HepG2 (cell line): ENCODE measurements around the gene H2AZ2. TPM values are rescaled to one million over a fixed set of nuclear protein-coding genes. Genes with fewer than 3 reads are reported as not detected.

Experiments
- ARNTL ChIP-seq: sonication (generic); formaldehyde crosslinking; IDR thresholded peaks from 2 replicates; pipeline ENCODE4 v1.4.0; 2020; ENCODE audit warnings: mild to moderate bottlenecking, missing genetic modification reagents
- CBX1 ChIP-seq: IDR thresholded peaks from one replicate; pipeline ENCODE4 v1.6.1; 2016; ENCODE audit warnings: antibody characterized with exemption, low read depth
- DPF2 ChIP-seq: sonication (generic); formaldehyde crosslinking; IDR thresholded peaks from 2 replicates; pipeline ENCODE4 v1.4.0; 2020; ENCODE audit warnings: mild to moderate bottlenecking, low read depth, missing genetic modification reagents, borderline replicate concordance
- HNRNPLL ChIP-seq: fragments of 200-400 bp; formaldehyde crosslinking; IDR thresholded peaks from 2 replicates; pipeline ENCODE4 v1.6.1; 2017; ENCODE audit warnings: mild to moderate bottlenecking, low read depth, low read length; ENCODE audit not compliant: poor library complexity, severe bottlenecking
- HOXA3 ChIP-seq: sonication (generic); formaldehyde crosslinking; IDR thresholded peaks from 2 replicates; pipeline ENCODE4 v1.5.0; 2020; ENCODE audit warnings: missing genetic modification reagents
- ISX ChIP-seq: sonication (generic); formaldehyde crosslinking; conservative IDR thresholded peaks from 2 replicates; pipeline ENCODE4 v1.5.0; 2020; ENCODE audit warnings: missing genetic modification reagents
- MATR3 ChIP-seq: sonication (generic); formaldehyde crosslinking; IDR thresholded peaks from 2 replicates; pipeline ENCODE4 v1.4.0; 2020; ENCODE audit warnings: missing genetic modification reagents
- PATZ1 ChIP-seq: sonication (generic); formaldehyde crosslinking; IDR thresholded peaks from 2 replicates; pipeline ENCODE4 v1.4.0; 2020; ENCODE audit warnings: missing genetic modification reagents
- SETDB1 ChIP-seq: sonication (generic); formaldehyde crosslinking; IDR thresholded peaks from 2 replicates; pipeline ENCODE4 v1.5.1; 2020; ENCODE audit warnings: missing genetic modification reagents, mild to moderate bottlenecking, borderline replicate concordance
- SMAD9 ChIP-seq: sonication (generic); formaldehyde crosslinking; IDR thresholded peaks from 2 replicates; pipeline ENCODE4 v1.5.1; 2020; ENCODE audit warnings: mild to moderate bottlenecking, missing genetic modification reagents
- SMYD3 ChIP-seq: sonication (generic); formaldehyde crosslinking; IDR thresholded peaks from 2 replicates; pipeline ENCODE4 v1.8.1; 2023; ENCODE audit warnings: mild to moderate bottlenecking, missing genetic modification reagents
- SOX13 ChIP-seq, 3 experiments: fragments of 450-650 bp in 1 of 3; sonication (generic) in 1 of 3; formaldehyde crosslinking in 1 of 3; IDR thresholded peaks in 2 of 3; conservative IDR thresholded peaks in 1 of 3; 2 replicates each; pipeline versions ENCODE4 v1.5.0 to v1.6.1; 2016 to 2020; ENCODE audit warnings: antibody characterized with exemption in 1 of 3, mild to moderate bottlenecking in 1 of 3, missing compliant biosample characterization in 1 of 3, missing genetic modification reagents in 1 of 3, moderate library complexity in 1 of 3
- TCF12 ChIP-seq, 2 experiments: fragments of 450-650 bp in 1 of 2; sonication (generic) in 1 of 2; formaldehyde crosslinking in 1 of 2; IDR thresholded peaks; 2 replicates each; pipeline versions ENCODE4 v1.6.1 to v1.8.0; 2017 to 2022; ENCODE audit warnings: antibody characterized with exemption in 1 of 2, mild to moderate bottlenecking in 1 of 2, missing genetic modification reagents in 1 of 2, moderate library complexity in 1 of 2
- UBTF ChIP-seq: sonication (generic); formaldehyde crosslinking; IDR thresholded peaks from 2 replicates; pipeline ENCODE4 v1.4.0; 2020; ENCODE audit warnings: mild to moderate bottlenecking, missing genetic modification reagents
- ZBTB38 ChIP-seq: sonication (generic); formaldehyde crosslinking; IDR thresholded peaks from 2 replicates; pipeline ENCODE4 v1.5.1; 2020; ENCODE audit warnings: mild to moderate bottlenecking, missing genetic modification reagents
- ZNF256 ChIP-seq: sonication (generic); formaldehyde crosslinking; conservative IDR thresholded peaks from 2 replicates; pipeline ENCODE4 v1.4.0; 2020; ENCODE audit warnings: missing genetic modification reagents
- ZNF557 ChIP-seq: sonication (generic); formaldehyde crosslinking; IDR thresholded peaks from 2 replicates; pipeline ENCODE4 v1.4.0; 2020; ENCODE audit warnings: missing genetic modification reagents
- ZNF687 ChIP-seq: sonication (generic); formaldehyde crosslinking; IDR thresholded peaks from 2 replicates; pipeline ENCODE4 v1.5.1; 2020; ENCODE audit warnings: mild to moderate bottlenecking, missing genetic modification reagents, moderate library complexity
- ZNF816 ChIP-seq: sonication (generic); formaldehyde crosslinking; IDR thresholded peaks from 2 replicates; pipeline ENCODE4 v1.8.0; 2022; ENCODE audit warnings: missing genetic modification reagents, mild to moderate bottlenecking, borderline replicate concordance
- ZNF878 ChIP-seq: sonication (generic); formaldehyde crosslinking; IDR thresholded peaks from 2 replicates; pipeline ENCODE4 v1.8.1; 2023; ENCODE audit warnings: mild to moderate bottlenecking, missing genetic modification reagents, moderate library complexity
- ZSCAN29 ChIP-seq: sonication (generic); formaldehyde crosslinking; conservative IDR thresholded peaks from 2 replicates; pipeline ENCODE4 v1.4.0; 2020; ENCODE audit warnings: mild to moderate bottlenecking, missing genetic modification reagents
- polyA plus RNA-seq, 8 experiments: library from polyadenylated mRNA; depleted of rRNA in 3 of 8; stranded (reverse) in 7 of 8; unstranded in 1 of 8; fragments of >200 nt; fragmentation: Illumina TruSeq in 4 of 8; extraction: Trizol in 4 of 8; gene quantifications; 2 replicates each; pipeline versions ENCODE4 v1.2.1 to v1.2.3, GENCODE V29; 2011 to 2016; ENCODE audit warnings: low read depth in 4 of 8, missing spikeins in 1 of 8, mixed read lengths in 1 of 8; ENCODE audit not compliant: insufficient read depth in 1 of 8
- total RNA-seq, 5 experiments: library from RNA; depleted of rRNA; stranded (reverse); fragments of >200 nt; fragmentation: Illumina TruSeq; extraction: Trizol; gene quantifications; 2 replicates each; pipeline ENCODE4 v1.2.3, GENCODE V29; 2016; ENCODE audit warnings: low read depth in 1 of 5

Gene H2AZ2
- total and polyA plus RNA-seq, 2 of the 13 experiments (the other 11 are each of a cell fraction or from before 2014, with no cell fraction given) = 121 to 223 TPM

GRCh38 chr7:44884621-44885393 is 36.9 kb upstream of the H2AZ2 start (continued):
- TF ChIP-seq ISX (CRISPR knock-in tag) (peak; percentile 10; the same call in 1 of the 2 replicates), ZNF687 (CRISPR knock-in tag) (peak; percentile 24; the same call in 1 of the 2 replicates), ARNTL (CRISPR knock-in tag) (no peak), ZSCAN29 (no peak), SOX13 (IDR thresholded peaks at IDR 0.05) (no peak), SOX13 (CRISPR knock-in tag; conservative IDR thresholded peaks at IDR 0.05 in 1 of 2, IDR thresholded peaks at IDR 0.05 in 1 of 2) (no peak), ZNF557 (CRISPR knock-in tag) (no peak), PATZ1 (CRISPR knock-in tag) (no peak), SMYD3 (no peak), ZNF816 (CRISPR knock-in tag) (no peak), SMAD9 (no peak), ZBTB38 (no peak), CBX1 (no peak), ZNF878 (CRISPR knock-in tag) (no peak), HNRNPLL (peak; percentile 62), SETDB1 (CRISPR knock-in tag) (no peak), ZNF256 (no peak), UBTF (CRISPR knock-in tag) (peak; percentile 65; the same call in 1 of the 2 replicates), DPF2 (CRISPR knock-in tag) (no peak), MATR3 (CRISPR knock-in tag) (no peak), HOXA3 (CRISPR knock-in tag) (no peak), TCF12 (IDR thresholded peaks at IDR 0.05) (no peak), TCF12 (CRISPR knock-in tag; IDR thresholded peaks at IDR 0.05) (no peak)
